Upper lobe of left lung (tissue), 6 donors: ENCODE results near the gene DALRD3. TPM values are rescaled to one million over a fixed set of nuclear protein-coding genes. Genes with fewer than 3 reads are reported as not detected.
A peak's percentile ranks its signal among the peaks of the same experiment; 100 is the strongest.

Source experiments
- ATAC-seq, 2 donors: fragments of 200-7000 bp; cut with Tn5 transposase; one replicate each; pipeline ENCODE4 v1.9.1; 2022; ENCODE audit warnings: mild to moderate bottlenecking in 2 of 2, moderate library complexity in 2 of 2; ENCODE audit not compliant: low FRiP score in 2 of 2
- DNase-seq, 2 donors: peaks; one replicate each; pipeline ENCODE4 v3.0.0-alpha.2; 2019 to 2020
- H3K27ac ChIP-seq, 4 donors: fragments of 200-600 bp; sonication (generic); one replicate each; pipeline ENCODE4 v1.5.1; 2016 to 2019
- H3K27me3 ChIP-seq, 4 donors: fragments of 200-600 bp; sonication (generic); one replicate each; pipeline ENCODE4 v1.5.1; 2017 to 2019
- H3K36me3 ChIP-seq, 4 donors: fragments of 200-600 bp; sonication (generic); one replicate each; pipeline ENCODE4 v1.5.1; 2016 to 2019
- H3K4me1 ChIP-seq, 4 donors: fragments of 200-600 bp; sonication (generic); one replicate each; pipeline ENCODE4 v1.5.1; 2018 to 2019
- H3K4me3 ChIP-seq, 4 donors: fragments of 200-600 bp; sonication (generic); one replicate each; pipeline ENCODE4 v1.5.1; 2017 to 2019; ENCODE audit warnings: mild to moderate bottlenecking in 2 of 4, moderate library complexity in 1 of 4
- H3K9me3 ChIP-seq, 4 donors: fragments of 200-600 bp; sonication (generic); one replicate each; pipeline ENCODE4 v1.5.1; 2018 to 2019
- EP300 ChIP-seq, 4 donors: sonication (generic); formaldehyde crosslinking; IDR thresholded peaks; one replicate each; pipeline ENCODE4 v1.5.1; 2017; ENCODE audit warnings: antibody characterized with exemption in 4 of 4, control low read depth in 2 of 4
- POLR2A ChIP-seq, 4 donors: fragments of 450-650 bp; IDR thresholded peaks; one replicate each; pipeline ENCODE4 v1.5.1; 2016 to 2017; ENCODE audit warnings: antibody characterized with exemption in 4 of 4, mild to moderate bottlenecking in 2 of 4
- POLR2AphosphoS5 ChIP-seq, 2 donors: sonication (generic); formaldehyde crosslinking; IDR thresholded peaks; one replicate each; pipeline ENCODE4 v1.5.1; 2017; ENCODE audit warnings: antibody characterized with exemption in 2 of 2
- WGBS, 2 donors: methylation state at CpG; one replicate each; pipeline ENCODE4 v1.1.5; 2017 to 2018; 5-methylcytosine and 5-hydroxymethylcytosine counted together
- total RNA-seq, 6 donors: library from RNA; depleted of rRNA in 4 of 6; stranded (reverse); fragments of >200 nt in 4 of 6; gene quantifications; one replicate each; pipeline versions ENCODE4 v1.1.0 to v1.2.1, GENCODE V29; 2016 to 2021
- TF ChIP-seq, protein P1 (sequence below), 6 experiments: fragments of 450-650 bp in 4 of 6; fragments of 200-600 bp in 2 of 6; sonication (generic) in 2 of 6; IDR thresholded peaks; one replicate each; pipeline ENCODE4 v1.5.1; 2016 to 2019; ENCODE audit warnings: antibody characterized with exemption in 6 of 6
- donor health status: DM: no; HTN: no; CAD: no; lungs with moderate emphysema.
- donor health status: DM: no; HTN: yes; CAD: no; lungs with severe emphysema.

The DALRD3 gene
- total RNA-seq, 6 donors from 2014 or later: 28.5 to 67.1 (median 35.7) TPM

DNA sequence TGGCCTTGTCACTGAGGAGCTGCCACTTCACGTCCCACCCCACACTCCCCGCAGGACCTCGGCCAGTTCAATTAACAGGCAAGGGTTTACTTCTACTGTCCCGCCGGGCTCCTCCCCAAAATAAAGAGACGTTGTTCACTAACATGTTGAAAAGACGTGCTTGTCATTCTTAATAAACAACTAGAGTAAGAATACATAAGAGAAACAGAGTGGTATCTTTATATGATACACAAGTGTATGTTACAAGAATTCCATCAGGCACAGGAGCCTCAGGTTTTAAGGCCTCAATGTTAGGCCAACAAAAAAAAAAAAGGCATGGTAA is 11.1 kb upstream of the DALRD3 start:
- Histone ChIP-seq H3K27ac (peak overlapping the region; percentile 88 to 93 (median 92)), H3K9me3 (no peaks in the 10 kb centered on the region), H3K4me3 (peak overlapping the region in 3 of 4 donors; percentile 56 to 88 (median 70)), H3K27me3 (no peaks in the 10 kb centered on the region), H3K4me1 (peaks cover 10 to 20% (median 15%) of the 10 kb centered on the region in 4 donors), H3K36me3 (peaks cover 24 to 76% (median 49%) of the 10 kb centered on the region in 4 donors)
- no peak for DNase-seq
- 3 to 6% methylated on average over 7 of the region's 7 CpGs for WGBS, 2 donors
- TF ChIP-seq, protein P1, sequence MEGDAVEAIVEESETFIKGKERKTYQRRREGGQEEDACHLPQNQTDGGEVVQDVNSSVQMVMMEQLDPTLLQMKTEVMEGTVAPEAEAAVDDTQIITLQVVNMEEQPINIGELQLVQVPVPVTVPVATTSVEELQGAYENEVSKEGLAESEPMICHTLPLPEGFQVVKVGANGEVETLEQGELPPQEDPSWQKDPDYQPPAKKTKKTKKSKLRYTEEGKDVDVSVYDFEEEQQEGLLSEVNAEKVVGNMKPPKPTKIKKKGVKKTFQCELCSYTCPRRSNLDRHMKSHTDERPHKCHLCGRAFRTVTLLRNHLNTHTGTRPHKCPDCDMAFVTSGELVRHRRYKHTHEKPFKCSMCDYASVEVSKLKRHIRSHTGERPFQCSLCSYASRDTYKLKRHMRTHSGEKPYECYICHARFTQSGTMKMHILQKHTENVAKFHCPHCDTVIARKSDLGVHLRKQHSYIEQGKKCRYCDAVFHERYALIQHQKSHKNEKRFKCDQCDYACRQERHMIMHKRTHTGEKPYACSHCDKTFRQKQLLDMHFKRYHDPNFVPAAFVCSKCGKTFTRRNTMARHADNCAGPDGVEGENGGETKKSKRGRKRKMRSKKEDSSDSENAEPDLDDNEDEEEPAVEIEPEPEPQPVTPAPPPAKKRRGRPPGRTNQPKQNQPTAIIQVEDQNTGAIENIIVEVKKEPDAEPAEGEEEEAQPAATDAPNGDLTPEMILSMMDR (IDR thresholded peaks at IDR 0.05): peak in 1 of 6 experiments; percentile 3
- TF ChIP-seq POLR2A (IDR thresholded peaks at IDR 0.05) (no peak), EP300 (IDR thresholded peaks at IDR 0.05) (no peak), POLR2AphosphoS5 (IDR thresholded peaks at IDR 0.05) (no peak)
- no peak for ATAC-seq

DNA sequence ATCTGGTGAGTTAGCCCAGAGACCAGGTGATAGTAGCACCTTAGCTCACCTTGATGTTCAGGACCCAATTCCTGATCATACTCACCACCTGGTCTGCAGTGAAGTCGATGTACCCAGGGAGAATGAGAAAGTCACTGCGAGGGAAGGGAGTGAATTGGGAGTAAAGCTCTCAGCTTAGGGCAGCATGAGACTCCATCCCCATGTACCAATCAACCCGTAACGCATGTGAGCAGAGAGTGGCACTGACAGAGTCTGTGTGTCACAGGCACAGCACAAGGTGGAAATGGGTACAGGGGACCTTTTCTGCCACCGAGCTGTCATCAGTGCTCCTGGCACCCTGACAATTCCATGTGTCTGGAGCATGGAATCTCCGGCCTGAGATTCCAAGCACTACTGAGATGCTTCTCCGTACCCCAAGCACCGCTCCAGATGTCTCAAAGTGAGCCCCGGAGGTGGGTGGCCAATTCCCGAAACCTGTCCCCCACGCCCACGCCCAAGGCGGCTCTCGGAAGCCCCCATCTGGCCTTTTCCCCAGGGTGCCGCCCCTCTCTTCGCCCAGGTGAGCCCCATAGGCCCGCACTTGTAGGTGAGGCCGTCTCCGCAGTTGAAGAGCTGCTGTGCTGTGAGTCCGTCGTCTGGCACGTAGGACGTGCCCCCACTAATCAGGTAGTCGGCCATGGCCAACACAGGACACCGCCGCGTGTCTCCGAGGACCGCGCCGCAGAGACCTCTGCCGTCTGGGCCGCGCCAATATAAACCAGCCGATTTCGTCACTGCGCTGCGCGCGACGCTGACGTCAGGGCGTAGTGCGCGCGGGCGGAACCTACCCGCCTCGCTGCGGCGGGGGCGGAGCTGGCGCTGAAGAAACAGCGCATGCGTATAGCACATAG is 10.5 kb upstream of the DALRD3 start, which contains the start of gene IMPDH2:
TSS of gene IMPDH2 (minus strand) at position 726 of the 890 bp plus-strand sequence. CDS start at position 678, 48 bp downstream.
- H3K36me3 ChIP-seq: peaks cover 29 to 76% (median 53%) of the 10 kb centered on the region in 4 donors
- 4 to 5% methylated on average over 19 to 20 of the region's 55 CpGs for WGBS, 2 donors
- peaks cover 10 to 22% (median 16%) of the 10 kb centered on the region in 4 donors for H3K4me1 ChIP-seq
- ATAC-seq: peak; percentile 96 to 97
- H3K27ac ChIP-seq: peak within 1 kb of the TSS; percentile 88 to 93 (median 92)
- TF ChIP-seq POLR2AphosphoS5 (IDR thresholded peaks at IDR 0.05) (peak; percentile 97 to 99), POLR2A (IDR thresholded peaks at IDR 0.05) (peak in 3 of 4 donors; percentile 92 to 98 (median 96)), EP300 (IDR thresholded peaks at IDR 0.05) (peak in 1 of 4 donors; percentile 67)
- TF ChIP-seq, protein P1 (IDR thresholded peaks at IDR 0.05): peak in 3 of 6 experiments; percentile 21 to 51 (median 37)
- H3K9me3 ChIP-seq: no peaks in the 10 kb centered on the region
- DNase-seq: peak; percentile 93 to 99
- H3K27me3 ChIP-seq: no peaks in the 10 kb centered on the region
- H3K4me3 ChIP-seq: peak within 1 kb of the TSS; percentile 56 to 92 (median 79)

DNA sequence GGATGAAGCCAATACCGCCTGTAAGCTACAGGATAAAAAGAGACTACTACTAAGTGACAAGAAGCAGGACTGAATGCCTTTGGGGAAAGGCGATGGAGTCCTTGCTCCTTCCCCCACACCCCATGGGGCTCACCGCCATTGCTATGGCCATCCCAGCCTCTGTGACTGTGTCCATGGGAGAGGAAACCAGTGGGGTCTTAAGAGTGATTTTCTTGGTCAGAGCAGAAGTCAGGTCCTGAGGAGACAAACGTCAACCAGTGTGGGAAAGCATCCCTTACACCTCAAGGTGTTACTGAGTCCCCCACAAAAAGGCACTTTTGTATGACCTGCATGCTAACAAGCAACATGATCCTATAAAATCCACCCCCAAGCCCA is 9.9 kb upstream of the DALRD3 start:
- H3K36me3 ChIP-seq: peaks cover 31 to 76% (median 58%) of the 10 kb centered on the region in 4 donors
- H3K9me3 ChIP-seq: no peaks in the 10 kb centered on the region
- peak overlapping the region in 2 of 4 donors; percentile 70 to 88 for H3K4me3 ChIP-seq
- ATAC-seq (no peak), DNase-seq (no peak)
- peaks cover 15 to 27% (median 20%) of the 10 kb centered on the region in 4 donors for H3K4me1 ChIP-seq
- WGBS, 2 donors: 81 to 84% methylated on average over 4 of the region's 4 CpGs
- H3K27me3 ChIP-seq: no peaks in the 10 kb centered on the region
- TF ChIP-seq POLR2AphosphoS5 (IDR thresholded peaks at IDR 0.05): no peak
- TF ChIP-seq POLR2A (IDR thresholded peaks at IDR 0.05): no peak
- TF ChIP-seq, protein P1 (IDR thresholded peaks at IDR 0.05): no peak
- TF ChIP-seq EP300 (IDR thresholded peaks at IDR 0.05): no peak
- peak overlapping the region; percentile 88 to 93 (median 92) for H3K27ac ChIP-seq

DNA sequence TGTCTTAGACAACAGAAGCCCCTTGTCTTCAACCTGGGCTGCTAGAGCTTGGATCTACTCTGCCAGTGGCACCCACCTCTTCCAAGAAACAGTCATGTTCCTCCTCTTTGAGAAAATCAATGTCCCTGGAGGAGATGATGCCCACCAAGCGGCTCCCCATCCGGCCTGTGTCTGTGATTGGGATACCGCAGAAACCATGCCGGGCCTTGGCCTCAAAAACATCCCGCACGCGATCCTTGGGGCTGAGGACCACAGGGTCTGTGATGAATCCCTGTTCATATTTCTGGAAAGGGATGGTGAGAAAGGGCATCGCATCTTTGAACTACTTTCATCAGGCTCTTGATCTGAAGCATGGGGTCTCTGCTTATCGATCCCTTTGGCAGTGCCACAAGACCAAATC is 9.3 kb upstream of the DALRD3 start:
- WGBS, 2 donors: 95 to 96% methylated on average over 9 of the region's 9 CpGs
- peaks cover 21 to 34% (median 26%) of the 10 kb centered on the region in 4 donors for H3K4me1 ChIP-seq
- TF ChIP-seq EP300 (IDR thresholded peaks at IDR 0.05): no peak
- peak in 1 of 4 donors; percentile 2 for TF ChIP-seq POLR2A (IDR thresholded peaks at IDR 0.05)
- H3K27ac ChIP-seq: peak overlapping the region in 3 of 4 donors; percentile 8 to 92 (median 92)
- H3K9me3 ChIP-seq: no peaks in the 10 kb centered on the region
- DNase-seq (no peak), ATAC-seq (no peak)
- H3K27me3 ChIP-seq: no peaks in the 10 kb centered on the region
- peaks cover 27 to 72% (median 57%) of the 10 kb centered on the region in 4 donors for H3K36me3 ChIP-seq
- H3K4me3 ChIP-seq: no peak overlapping the region

DNA sequence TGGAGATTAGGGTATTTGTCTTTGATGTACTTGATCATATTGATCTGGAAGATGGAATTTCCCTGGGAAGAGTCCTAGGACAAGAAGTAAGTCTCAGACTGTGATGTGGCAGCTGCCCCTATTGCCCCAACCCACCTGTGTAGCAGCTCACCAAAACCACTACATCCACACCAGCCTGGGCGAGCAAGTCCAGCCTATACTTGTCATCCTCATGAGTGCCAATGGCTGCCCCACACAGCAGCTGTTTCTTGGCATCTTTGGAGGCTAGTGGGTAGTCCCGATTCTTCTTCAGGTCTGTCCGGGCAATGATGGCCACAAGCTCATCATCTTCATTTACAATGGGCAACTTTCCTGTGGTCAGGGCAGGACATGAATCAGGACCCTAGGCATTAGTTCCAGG is 8.2 kb upstream of the DALRD3 start:
- Histone ChIP-seq H3K4me3 (no peak overlapping the region), H3K27ac (no peak overlapping the region), H3K4me1 (peaks cover 23 to 37% (median 29%) of the 10 kb centered on the region in 4 donors), H3K27me3 (no peaks in the 10 kb centered on the region), H3K9me3 (no peaks in the 10 kb centered on the region), H3K36me3 (peaks cover 17 to 61% (median 46%) of the 10 kb centered on the region in 4 donors)
- TF ChIP-seq EP300 (IDR thresholded peaks at IDR 0.05): no peak
- no peak for TF ChIP-seq POLR2AphosphoS5 (IDR thresholded peaks at IDR 0.05)
- TF ChIP-seq POLR2A (IDR thresholded peaks at IDR 0.05): no peak
- TF ChIP-seq, protein P1 (IDR thresholded peaks at IDR 0.05): no peak
- no peak for DNase-seq
- ATAC-seq: no peak
- 91 to 96% methylated on average over 3 of the region's 3 CpGs for WGBS, 2 donors
